PC-9 (cell line): Measurements from ENCODE around the gene PPCDC. TPM values are rescaled to one million over a fixed set of nuclear protein-coding genes. Genes with fewer than 3 reads are reported as not detected.

ENCODE experiments used
- BruUV-seq: library from RNA; stranded (reverse); fragments of 400-500 nt; replicated peaks from 2 replicates; lab custom pipeline; 2021; lab: Mats Ljungman, UMichigan
- CTCF ChIA-PET: fragments of 300-600 bp; sonication (Branson Sonifier 250); formaldehyde crosslinking; loops from one replicate; lab custom pipeline; 2022; ENCODE audit warnings: antibody characterized with exemption; lab: Charles Lee
- POLR2A ChIA-PET: fragments of 300-600 bp; sonication (Branson Sonifier 250); formaldehyde crosslinking; loops from one replicate; lab custom pipeline; 2022; ENCODE audit warnings: antibody characterized with exemption; ENCODE audit not compliant: unreplicated experiment; lab: Charles Lee
- DNase-seq, 2 experiments: peaks; one replicate each; pipeline versions ENCODE4 v3.0.0 to v3.0.0-alpha.2; 2015 to 2022; ENCODE audit warnings: mixed read lengths in 1 of 2
- H2AFZ ChIP-seq: fragments of 200-600 bp; sonication (generic); 2 replicates; pipeline ENCODE4 v1.8.1; 2017; ENCODE audit warnings: antibody characterized with exemption
- H3F3A ChIP-seq: fragments of 200-600 bp; sonication (generic); 2 replicates; pipeline ENCODE4 v1.8.1; 2017; ENCODE audit warnings: antibody characterized with exemption, mild to moderate bottlenecking, low read depth; ENCODE audit not compliant: insufficient read depth
- H3K27ac ChIP-seq: fragments of 200-600 bp; sonication (generic); 2 replicates; pipeline ENCODE4 v1.6.1; 2016; ENCODE audit warnings: mixed run types
- H3K27me3 ChIP-seq: fragments of 200-600 bp; sonication (generic); 2 replicates; pipeline ENCODE4 v1.6.1; 2016; ENCODE audit warnings: low read depth, mixed run types; ENCODE audit not compliant: insufficient read depth
- H3K36me3 ChIP-seq: fragments of 200-600 bp; sonication (generic); 2 replicates; pipeline ENCODE4 v1.6.1; 2016; ENCODE audit warnings: low read depth, mixed run types
- H3K4me1 ChIP-seq: fragments of 200-600 bp; sonication (generic); replicated peaks from 2 replicates; pipeline ENCODE4 v1.6.1; 2016; ENCODE audit warnings: mixed run types; ENCODE audit not compliant: insufficient read depth
- H3K4me2 ChIP-seq: fragments of 200-600 bp; sonication (generic); 2 replicates; pipeline ENCODE4 v1.6.1; 2017; ENCODE audit warnings: mixed run types
- H3K4me3 ChIP-seq: fragments of 200-600 bp; sonication (generic); 2 replicates; pipeline ENCODE4 v1.6.1; 2016; ENCODE audit warnings: mixed run types
- H3K79me2 ChIP-seq: fragments of 200-600 bp; sonication (generic); 2 replicates; pipeline ENCODE4 v1.6.1; 2017; ENCODE audit warnings: low read depth, mixed run types
- H3K9me2 ChIP-seq: fragments of 200-600 bp; sonication (generic); 2 replicates; pipeline ENCODE4 v1.8.1; 2017; ENCODE audit warnings: mild to moderate bottlenecking; ENCODE audit not compliant: insufficient read depth
- H3K9me3 ChIP-seq: fragments of 200-600 bp; sonication (generic); 2 replicates; pipeline ENCODE4 v1.8.1; 2016; ENCODE audit warnings: low read depth; ENCODE audit not compliant: insufficient read depth
- H4K20me1 ChIP-seq: fragments of 200-600 bp; sonication (generic); 2 replicates; pipeline ENCODE4 v1.8.1; 2017; ENCODE audit not compliant: insufficient read depth
- EZH2 ChIP-seq: fragments of 200-600 bp; sonication (generic); IDR thresholded peaks from 2 replicates; pipeline ENCODE4 v1.8.0; 2017; ENCODE audit warnings: antibody characterized with exemption, low read depth
- intact Hi-C: fragments of 100-400 bp; cut with micrococcal nuclease; formaldehyde crosslinking; loops from one replicate; pipeline ENCODE4 v1.10.0; 2022; ENCODE audit not compliant: unreplicated experiment
- total RNA-seq: library from RNA; stranded (reverse); gene quantifications from 2 replicates; pipeline ENCODE4 v1.2.3, GENCODE V29; 2021
- TF ChIP-seq, protein P1 (sequence below): fragments of 200-600 bp; sonication (generic); conservative IDR thresholded peaks from 2 replicates; pipeline ENCODE4 v1.6.1; 2017; ENCODE audit warnings: mixed run types, antibody characterized with exemption, mild to moderate bottlenecking, moderate library complexity

Gene PPCDC
- total RNA-seq, 1 experiment from 2014 or later, result 24.4 TPM

DNA sequence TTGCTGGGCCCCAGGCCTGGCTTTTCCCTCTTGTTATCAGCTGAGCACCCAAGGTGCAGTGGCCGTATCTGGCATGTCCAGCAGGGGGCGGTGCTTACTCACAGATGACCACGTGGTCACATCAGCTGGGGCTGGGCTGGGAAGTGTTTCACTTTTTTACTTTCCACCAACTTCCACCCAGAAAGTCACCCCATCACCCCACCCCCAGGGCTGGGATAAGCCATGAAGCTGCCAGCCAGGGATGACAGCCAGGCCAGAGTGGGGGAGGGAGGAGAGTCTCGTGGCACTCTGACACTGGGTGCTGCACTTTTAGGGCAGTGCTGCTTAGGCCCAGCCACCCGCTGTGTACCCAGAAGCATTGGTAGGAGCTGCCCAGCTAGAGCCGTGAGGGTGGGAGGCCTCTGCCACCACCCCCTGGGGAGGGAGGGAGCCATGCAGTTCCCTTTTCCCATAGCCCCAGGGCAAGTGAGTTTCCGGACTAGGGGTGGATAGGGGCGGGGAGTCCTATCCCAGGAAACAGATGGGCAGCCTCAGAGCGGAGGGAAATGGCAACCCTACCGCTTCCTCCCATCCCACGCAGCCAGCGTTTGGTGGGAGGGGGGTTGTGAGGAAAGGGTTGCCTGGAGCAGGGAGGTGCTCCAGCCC lies 6.1 kb downstream of the PPCDC start:
- H4K20me1 ChIP-seq, result no peaks in the 10 kb centered on the region

DNA sequence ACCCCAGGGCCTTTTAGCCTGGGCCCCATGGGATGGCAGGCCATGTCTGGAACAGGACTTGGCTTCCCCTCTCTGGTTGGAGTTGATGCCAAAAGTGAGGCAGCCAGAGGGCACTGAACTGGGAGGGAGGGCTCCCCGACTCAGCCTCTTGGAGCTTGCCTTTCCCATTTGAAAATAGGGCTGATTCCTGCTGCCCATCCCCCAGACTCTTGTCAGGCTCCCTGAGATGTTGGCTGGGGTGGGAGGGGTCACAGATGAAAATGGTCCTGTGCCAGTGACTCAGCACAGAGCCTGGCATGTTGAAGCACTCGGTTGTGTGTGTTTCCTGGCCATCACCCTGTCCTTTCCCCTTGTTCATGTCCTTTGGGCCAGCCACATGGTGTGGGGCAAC lies 6.6 kb downstream of the PPCDC start:
- POLR2A ChIA-PET, result interaction anchor here (0.7 kb wide), 1 partner anchor 78 kb away, joined by 4 read pairs; no protein-coding TSS in a partner anchor
- Histone ChIP-seq H3K27me3 (no peaks in the 10 kb centered on the region), H2AFZ (no peak overlapping the region), H3K9me3 (no peaks in the 10 kb centered on the region), H3K4me2 (peak overlapping the region; percentile 41; the same call in 1 of the 2 replicates), H3F3A (peaks cover 23% of the 10 kb centered on the region; the same call in 1 of the 2 replicates), H3K27ac (peak overlapping the region; percentile 19; the same call in 1 of the 2 replicates), H3K9me2 (no peaks in the 10 kb centered on the region), H4K20me1 (no peaks in the 10 kb centered on the region), H3K36me3 (0 out of 2 replicates have a peak, but pooled peaks cover 3% of the 10 kb centered on the region), H3K4me1 (peaks cover 43% of the 10 kb centered on the region), H3K4me3 (no peak overlapping the region), H3K79me2 (peaks cover 32% of the 10 kb centered on the region)
- DNase-seq, result no peak
- no TSS peak for BruUV-seq
- intact Hi-C loops, result no loop called here
- TF ChIP-seq EZH2, result no peak
- TF ChIP-seq, protein P1, sequence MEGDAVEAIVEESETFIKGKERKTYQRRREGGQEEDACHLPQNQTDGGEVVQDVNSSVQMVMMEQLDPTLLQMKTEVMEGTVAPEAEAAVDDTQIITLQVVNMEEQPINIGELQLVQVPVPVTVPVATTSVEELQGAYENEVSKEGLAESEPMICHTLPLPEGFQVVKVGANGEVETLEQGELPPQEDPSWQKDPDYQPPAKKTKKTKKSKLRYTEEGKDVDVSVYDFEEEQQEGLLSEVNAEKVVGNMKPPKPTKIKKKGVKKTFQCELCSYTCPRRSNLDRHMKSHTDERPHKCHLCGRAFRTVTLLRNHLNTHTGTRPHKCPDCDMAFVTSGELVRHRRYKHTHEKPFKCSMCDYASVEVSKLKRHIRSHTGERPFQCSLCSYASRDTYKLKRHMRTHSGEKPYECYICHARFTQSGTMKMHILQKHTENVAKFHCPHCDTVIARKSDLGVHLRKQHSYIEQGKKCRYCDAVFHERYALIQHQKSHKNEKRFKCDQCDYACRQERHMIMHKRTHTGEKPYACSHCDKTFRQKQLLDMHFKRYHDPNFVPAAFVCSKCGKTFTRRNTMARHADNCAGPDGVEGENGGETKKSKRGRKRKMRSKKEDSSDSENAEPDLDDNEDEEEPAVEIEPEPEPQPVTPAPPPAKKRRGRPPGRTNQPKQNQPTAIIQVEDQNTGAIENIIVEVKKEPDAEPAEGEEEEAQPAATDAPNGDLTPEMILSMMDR, result no peak
- CTCF ChIA-PET, result interaction anchor here (0.6 to 1.8 kb wide), 4 partner anchors 115 to 270 kb away, joined by 3 to 6 read pairs (median 4); no protein-coding TSS in a partner anchor

More for the DNA sequence above, 6.1 kb downstream of the PPCDC start:
- POLR2A ChIA-PET, result interaction anchor here (0.6 to 0.7 kb wide), 2 partner anchors 79 to 245 kb away, joined by 3 to 4 read pairs; no protein-coding TSS in a partner anchor
- Histone ChIP-seq H2AFZ (no peak overlapping the region), H3K27me3 (no peaks in the 10 kb centered on the region), H3K27ac (peak overlapping the region; percentile 19; the same call in 1 of the 2 replicates), H3K9me3 (no peaks in the 10 kb centered on the region), H3K36me3 (0 out of 2 replicates have a peak, but pooled peaks cover 3% of the 10 kb centered on the region), H3K79me2 (peaks cover 35% of the 10 kb centered on the region), H3K4me2 (peak overlapping the region; percentile 41), H3K4me3 (no peak overlapping the region), H3F3A (peaks cover 19% of the 10 kb centered on the region; the same call in 1 of the 2 replicates), H3K4me1 (peaks cover 38% of the 10 kb centered on the region), H3K9me2 (no peaks in the 10 kb centered on the region)
- DNase-seq, result peak; percentile 72 to 87
- BruUV-seq, result no TSS peak
- CTCF ChIA-PET, result interaction anchor here (0.6 to 1.8 kb wide), 4 partner anchors 116 to 429 kb away, joined by 3 to 6 read pairs (median 4); no protein-coding TSS in a partner anchor
- TF ChIP-seq EZH2, result no peak
- TF ChIP-seq, protein P1, result peak; percentile 94
- intact Hi-C loops, result loop anchor here (1.0 to 2.0 kb wide), 3 partner anchors 13 to 279 kb away; no protein-coding TSS in a partner anchor

DNA sequence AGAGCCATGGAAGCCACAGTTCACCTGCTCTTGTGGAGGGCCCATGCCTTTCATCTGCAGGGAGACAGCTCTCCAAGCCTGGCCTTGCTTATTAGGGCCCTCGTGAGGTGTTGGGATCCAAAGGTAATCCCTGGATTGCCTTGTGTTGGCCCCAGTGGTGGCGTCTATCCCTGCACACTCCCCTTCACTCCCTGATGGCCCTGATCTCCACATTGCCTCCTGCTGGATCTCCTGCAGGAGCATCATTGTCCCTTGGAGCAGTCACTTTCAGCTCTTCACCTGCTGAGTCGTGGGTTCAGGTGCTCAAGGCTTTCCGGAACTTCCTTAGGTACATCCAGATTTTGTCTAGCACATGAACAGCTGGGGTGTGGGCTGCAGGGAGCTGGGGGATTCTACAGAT lies 7.0 kb downstream of the PPCDC start:
- Histone ChIP-seq H3K27me3 (no peaks in the 10 kb centered on the region), H4K20me1 (no peaks in the 10 kb centered on the region), H3K4me2 (peak overlapping the region; percentile 41; the same call in 1 of the 2 replicates), H3K36me3 (0 out of 2 replicates have a peak, but pooled peaks cover 3% of the 10 kb centered on the region), H3K9me2 (no peaks in the 10 kb centered on the region), H3K4me1 (peaks cover 47% of the 10 kb centered on the region), H2AFZ (no peak overlapping the region), H3K27ac (no peak overlapping the region), H3K4me3 (no peak overlapping the region), H3F3A (peaks cover 23% of the 10 kb centered on the region), H3K9me3 (no peaks in the 10 kb centered on the region), H3K79me2 (peaks cover 31% of the 10 kb centered on the region)
- no peak for TF ChIP-seq EZH2
- TF ChIP-seq, protein P1, result no peak
- POLR2A ChIA-PET, result no interaction called here
- intact Hi-C loops, result no loop called here
- BruUV-seq, result no TSS peak
- CTCF ChIA-PET, result interaction anchor here (0.5 to 1.8 kb wide), 3 partner anchors 174 to 270 kb away, joined by 3 to 6 read pairs (median 3); no protein-coding TSS in a partner anchor
- DNase-seq, result no peak
